GM21367 (cell line): ENCODE measurements around the gene TNKS2.

Experiments used
- ATAC-seq: cut with Tn5 transposase; IDR thresholded peaks from one replicate; pipeline ENCODE4 v1.9.1; 2021; ENCODE audit not compliant: unreplicated experiment

Gene TNKS2

DNA sequence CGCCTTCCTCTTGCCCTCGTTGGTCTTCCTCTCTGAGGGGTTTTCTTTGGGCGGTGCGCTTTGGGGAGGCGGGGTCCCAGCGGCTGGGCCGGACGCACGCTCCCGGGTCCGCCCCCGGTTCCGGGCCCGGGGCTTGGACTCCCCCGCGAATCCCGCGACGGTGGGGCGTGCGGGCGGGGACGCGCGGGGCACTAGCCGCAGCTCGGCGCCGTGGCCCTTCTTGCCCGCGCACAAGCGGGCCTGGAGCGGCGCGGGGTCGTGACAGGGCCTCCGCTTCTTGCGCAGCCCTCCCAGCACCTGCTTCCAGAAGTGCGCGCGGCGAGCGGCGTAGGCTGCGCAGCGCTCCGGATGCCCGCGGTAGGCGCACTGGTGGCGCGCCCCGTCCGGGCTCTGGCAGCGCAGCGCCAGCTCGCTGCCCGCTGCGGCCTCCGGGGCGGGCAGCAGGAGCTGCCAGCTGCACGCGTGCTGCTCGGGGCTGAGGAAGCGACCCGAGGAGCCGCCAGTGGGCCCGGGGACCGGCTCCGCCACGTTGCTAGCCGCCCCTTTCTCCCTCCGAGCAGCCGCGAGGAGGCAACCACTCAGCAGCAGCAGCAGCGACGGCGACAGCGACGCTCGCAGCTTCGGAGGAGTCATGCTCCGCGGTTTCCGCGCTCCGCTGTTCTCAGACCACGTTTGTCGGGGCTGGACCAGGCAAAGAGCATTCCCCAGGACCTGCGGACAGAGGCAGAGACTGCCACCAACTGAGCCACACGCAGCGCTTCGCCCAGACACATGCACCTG is 110.3 kb downstream of the TNKS2 start:
- ATAC-seq, result peak; percentile 83

DNA sequence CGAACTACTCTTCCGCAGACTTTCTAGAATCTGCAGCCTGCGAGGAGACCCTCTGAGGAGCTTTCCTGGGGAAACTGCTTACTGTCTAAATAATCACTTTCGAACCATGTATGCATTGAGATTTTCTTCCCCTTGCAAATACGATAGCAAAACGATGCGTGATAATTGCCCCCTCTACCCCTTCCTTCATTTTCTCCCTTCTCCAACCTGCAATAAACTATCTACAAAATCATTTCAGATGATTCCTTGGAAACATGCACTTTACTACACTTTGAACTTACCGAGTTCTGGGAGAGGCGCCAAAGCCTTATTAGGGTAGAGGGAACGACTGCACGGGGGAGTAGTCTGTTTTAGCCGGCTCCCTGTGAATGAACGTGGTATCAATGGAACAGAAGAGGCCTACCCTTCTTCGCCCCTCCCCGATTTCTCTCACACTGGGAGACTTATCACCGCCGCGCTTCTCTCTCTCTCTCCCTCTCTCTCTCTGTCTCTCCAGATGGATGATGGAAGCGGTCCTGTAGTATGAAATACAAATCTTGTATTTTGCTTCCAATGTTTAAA is 111.0 kb downstream of the TNKS2 start, which contains the start of gene FGFBP3:
FGFBP3 (minus strand) TSS at position 370 of the 561 bp plus-strand sequence. CDS start 517 bp downstream, outside the sequence.
- no peak for ATAC-seq

DNA sequence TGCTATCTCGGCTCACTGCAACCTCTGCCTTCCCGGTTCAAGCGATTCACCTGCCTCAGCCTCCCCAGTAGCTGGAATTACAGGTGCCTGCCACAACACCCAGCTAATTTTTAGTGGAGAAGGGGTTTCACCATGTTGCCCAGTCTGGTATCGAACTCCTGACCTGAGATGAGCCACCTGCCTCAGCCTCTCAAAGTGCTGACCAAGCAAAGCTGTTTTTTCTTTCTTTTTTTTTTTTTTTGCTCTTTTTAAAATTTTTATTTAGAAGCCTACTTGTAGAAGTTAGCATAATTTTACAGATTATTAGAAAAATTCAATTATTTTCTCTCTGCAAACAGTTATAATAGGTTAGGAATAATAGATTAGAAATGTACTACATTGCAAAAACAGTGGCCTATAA is 112.2 kb downstream of the TNKS2 start:
- no peak for ATAC-seq
